AG08395 (cell line): Measurements from ENCODE around the gene NTN3.

Experiments
- DNase-seq: peaks from one replicate; pipeline ENCODE4 v3.0.0; 2012; ENCODE audit warnings: mixed read lengths, low spot score

Gene NTN3

DNA sequence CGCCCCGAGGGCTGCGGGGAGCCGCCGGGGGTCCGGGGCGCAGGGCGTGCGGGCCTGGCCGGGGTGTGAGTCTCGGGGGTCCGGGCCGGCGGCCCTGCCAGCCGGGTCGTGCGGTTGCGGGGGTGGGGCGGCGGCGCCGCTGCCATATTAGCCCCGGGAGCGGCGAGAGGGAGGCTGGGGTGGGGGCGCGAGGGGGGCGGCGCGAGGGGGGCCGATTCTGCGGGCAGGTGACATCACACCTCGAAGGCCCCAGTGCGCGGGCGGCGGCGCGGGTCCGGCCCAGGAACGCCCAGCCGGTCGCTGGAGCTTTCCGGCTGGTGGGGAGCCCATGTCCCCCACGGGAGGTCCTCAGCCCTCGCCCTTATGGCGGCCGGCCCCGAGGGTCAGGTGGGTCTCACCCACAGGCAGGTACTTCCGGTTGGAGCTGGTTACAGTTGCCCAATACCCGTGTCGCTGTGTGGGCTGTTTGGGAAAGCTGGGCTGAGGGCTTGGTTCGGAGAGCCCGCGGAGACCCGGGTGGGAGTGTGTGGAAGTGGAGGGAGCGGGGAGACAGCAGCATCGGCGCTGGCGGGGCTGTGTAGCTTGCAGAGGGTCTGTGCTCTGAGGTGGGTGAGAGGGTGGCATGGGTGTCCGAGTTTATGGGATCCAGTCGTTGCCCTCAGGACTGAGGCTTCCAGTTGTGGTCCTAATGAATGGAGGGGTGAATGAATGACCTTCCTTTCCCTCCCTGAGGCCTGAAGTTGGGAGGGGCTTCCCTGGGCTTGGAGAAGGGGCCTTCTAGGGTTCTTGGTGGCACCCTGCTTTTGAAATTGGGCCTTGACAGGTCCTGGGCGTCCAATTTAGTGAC lies 43.5 kb downstream of the NTN3 start:
- DNase-seq, result no peak

GRCh38 chr16:2515180-2515851 lies 44.2 kb downstream of the NTN3 start:
- no peak for DNase-seq

- DNase-seq, result no peak
Observed at GRCh38 chr16:2516391-2517240, 45.5 kb downstream of the NTN3 start.

DNA sequence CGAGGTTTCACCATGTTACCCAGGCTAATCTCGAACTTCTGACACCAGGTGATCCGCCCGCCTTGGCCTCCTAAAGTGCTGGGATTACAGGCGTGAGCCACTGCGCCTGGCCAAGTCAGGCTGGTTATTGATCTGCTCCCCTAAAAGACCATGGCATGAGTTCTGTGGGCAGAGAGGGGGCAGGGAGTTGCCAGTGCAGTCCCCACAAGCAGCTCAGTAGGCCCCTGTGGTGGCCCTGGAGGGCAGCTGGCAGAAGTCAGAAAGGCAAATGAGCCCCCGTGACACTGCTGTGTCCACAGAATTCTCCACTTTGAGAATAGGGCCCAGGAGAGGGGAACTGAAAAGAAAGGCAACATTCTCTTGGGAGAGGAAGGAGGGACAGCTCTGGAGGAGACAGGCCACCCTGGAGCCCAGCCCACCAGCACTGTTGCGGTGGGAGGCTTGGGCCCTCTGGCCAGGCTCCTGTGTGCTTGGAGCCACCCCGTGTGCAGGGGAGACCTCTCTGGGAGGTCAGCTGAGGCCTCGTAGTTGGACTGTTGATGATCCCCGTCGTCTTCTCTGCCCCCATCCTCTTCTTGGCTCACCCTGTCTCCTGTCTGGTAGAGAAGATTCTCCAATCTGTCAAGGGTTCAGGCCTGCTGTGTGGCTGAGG lies 47.0 kb downstream of the NTN3 start:
- no peak for DNase-seq

- DNase-seq, result no peak
Observed at GRCh38 chr16:2518823-2519710, 48.0 kb downstream of the NTN3 start.

GRCh38 chr16:2519711-2520080 lies 48.6 kb downstream of the NTN3 start:
- DNase-seq, result no peak

GRCh38 chr16:2520097-2520783 lies 49.1 kb downstream of the NTN3 start, which contains the start of gene AMDHD2:
Gene AMDHD2, plus strand, starts transcription at chr16:2520371. Its CDS starts 88 bp downstream, at chr16:2520459.
- peak; percentile 97 for DNase-seq

- no peak for DNase-seq
Observed at GRCh38 chr16:2520784-2521531, 49.9 kb downstream of the NTN3 start.
